GM12864 (cell line): Measurements from ENCODE around the gene SLC6A13.

Source experiments
- DNase-seq: peaks from one replicate; pipeline ENCODE4 v3.0.0-alpha.2; 2011; ENCODE audit warnings: low read depth
- H3K4me3 ChIP-seq: 2 replicates; pipeline ENCODE4 v1.5.1; 2011; ENCODE audit warnings: mild to moderate bottlenecking, low read depth, low read length, control low read depth
- CTCF ChIP-seq: IDR thresholded peaks from 2 replicates; pipeline ENCODE4 v1.5.1; 2011; ENCODE audit warnings: low read depth, mild to moderate bottlenecking, moderate library complexity, low read length, control low read depth, inconsistent platforms; ENCODE audit errors: missing control alignments

SLC6A13 gene

GRCh38 chr12:175759-176158, 86.9 kb downstream of the SLC6A13 start:
- TF ChIP-seq CTCF, result no peak
- no peak for DNase-seq
- H3K4me3 ChIP-seq, result no peak overlapping the region

DNA sequence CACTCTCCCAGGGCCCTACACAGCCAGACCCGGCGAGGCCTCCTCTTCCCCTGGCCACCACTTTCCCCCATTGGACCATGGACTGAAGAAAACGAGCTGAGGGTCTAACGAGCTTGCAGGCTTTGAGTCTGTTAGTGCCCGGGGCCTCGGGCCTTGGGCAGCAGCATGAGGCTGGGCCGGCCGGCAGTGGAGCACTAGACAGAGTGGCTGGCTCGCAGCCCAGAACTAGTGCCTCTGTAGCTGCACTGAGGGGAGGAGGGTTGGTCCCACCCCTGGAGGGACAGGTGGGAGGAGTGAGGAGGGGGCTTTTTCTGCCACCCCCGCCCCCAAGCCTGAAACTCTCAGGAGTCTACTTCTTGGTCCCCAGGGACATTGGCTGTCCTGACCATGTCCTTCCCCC, 87.4 kb downstream of the SLC6A13 start:
- H3K4me3 ChIP-seq, result no peak overlapping the region
- no peak for TF ChIP-seq CTCF
- no peak for DNase-seq

GRCh38 chr12:174596-174995, 88.0 kb downstream of the SLC6A13 start:
- no peak for DNase-seq
- H3K4me3 ChIP-seq, result no peak overlapping the region
- no peak for TF ChIP-seq CTCF

GRCh38 chr12:174124-174523, 88.5 kb downstream of the SLC6A13 start:
- DNase-seq, result no peak
- no peak for TF ChIP-seq CTCF
- H3K4me3 ChIP-seq, result no peak overlapping the region

DNA sequence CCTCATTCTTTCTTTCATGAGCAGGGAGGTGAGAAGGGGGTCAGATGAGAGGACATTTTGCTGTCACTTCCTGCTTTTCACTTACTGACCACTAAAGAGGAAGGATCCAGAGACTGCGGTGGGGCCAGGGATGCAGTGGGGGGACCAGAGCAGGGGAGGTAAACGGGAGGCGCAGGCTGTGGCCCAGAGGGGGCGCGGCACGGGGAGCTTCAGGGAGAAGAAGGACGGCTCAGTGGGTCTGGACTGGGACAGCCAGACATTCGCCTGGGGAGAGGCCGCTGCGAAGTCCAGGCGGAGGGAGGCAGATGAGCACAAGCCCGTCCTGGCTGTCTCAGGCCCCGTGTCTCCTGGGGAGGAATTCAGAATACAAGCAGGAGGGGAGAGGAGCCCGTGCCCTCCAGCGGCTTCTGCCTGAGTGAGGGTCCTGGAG, 89.9 kb downstream of the SLC6A13 start:
- H3K4me3 ChIP-seq, result no peak overlapping the region
- DNase-seq, result no peak
- no peak for TF ChIP-seq CTCF

GRCh38 chr12:171743-172676, 90.6 kb downstream of the SLC6A13 start:
- no peak for TF ChIP-seq CTCF
- no peak overlapping the region for H3K4me3 ChIP-seq
- no peak for DNase-seq

GRCh38 chr12:171276-171675, 91.4 kb downstream of the SLC6A13 start:
- H3K4me3 ChIP-seq, result no peak overlapping the region
- no peak for TF ChIP-seq CTCF
- DNase-seq, result no peak
